GF-D8 (cell line): ENCODE measurements around the gene ACTL6A.
"Not testable (repeated sequence)": the region's sequence is repeated elsewhere in the genome, so short reads cannot be mapped to it uniquely, and the experiment has no call there.

Source experiments
- DNase-seq: peaks from one replicate; lab custom pipeline; 2025; lab: John Stamatoyannopoulos, UW

Gene ACTL6A

DNA sequence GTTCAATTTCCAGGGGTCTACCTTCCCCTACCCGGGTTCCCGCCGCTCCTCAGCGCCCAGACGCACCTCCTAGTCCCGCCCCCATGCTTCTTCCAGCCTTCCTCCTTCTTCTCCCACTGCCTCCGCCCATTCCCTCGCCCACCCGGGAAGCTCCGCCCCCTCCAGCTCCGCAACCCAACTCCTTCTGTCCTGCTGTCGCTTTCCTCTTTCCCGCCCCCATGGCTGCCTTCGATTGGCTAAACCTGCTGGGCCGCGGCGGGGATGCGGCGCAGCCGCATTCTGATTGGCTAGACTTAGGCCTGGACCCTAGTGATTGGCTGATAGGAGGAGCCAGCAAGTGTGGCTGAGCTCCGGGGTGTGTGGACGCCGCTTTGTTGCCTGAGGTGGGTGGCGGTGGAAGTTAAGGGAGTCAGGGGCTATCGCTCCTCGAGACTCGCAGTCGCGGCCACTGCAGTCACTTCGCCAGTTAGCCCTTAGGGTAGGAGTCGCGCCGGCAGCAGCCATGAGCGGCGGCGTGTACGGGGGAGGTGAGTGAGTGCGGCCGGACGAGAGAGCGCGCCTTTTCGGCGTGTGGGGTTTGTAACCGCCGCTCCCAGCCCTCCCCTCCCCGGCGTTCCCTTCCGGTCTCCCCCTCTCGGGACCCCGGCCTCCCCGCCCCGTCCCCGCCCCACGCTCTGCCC, at the start of gene ACTL6A:
Gene ACTL6A, plus strand, starts transcription at position 336 of the 680 bp plus-strand sequence. Its CDS starts 167 bp downstream, at position 503.
- peak; percentile 98 for DNase-seq

- DNase-seq = no peak
These were observed 48.9 kb upstream of the ACTL6A start for GRCh38 chr3:179513862-179514261.

DNA sequence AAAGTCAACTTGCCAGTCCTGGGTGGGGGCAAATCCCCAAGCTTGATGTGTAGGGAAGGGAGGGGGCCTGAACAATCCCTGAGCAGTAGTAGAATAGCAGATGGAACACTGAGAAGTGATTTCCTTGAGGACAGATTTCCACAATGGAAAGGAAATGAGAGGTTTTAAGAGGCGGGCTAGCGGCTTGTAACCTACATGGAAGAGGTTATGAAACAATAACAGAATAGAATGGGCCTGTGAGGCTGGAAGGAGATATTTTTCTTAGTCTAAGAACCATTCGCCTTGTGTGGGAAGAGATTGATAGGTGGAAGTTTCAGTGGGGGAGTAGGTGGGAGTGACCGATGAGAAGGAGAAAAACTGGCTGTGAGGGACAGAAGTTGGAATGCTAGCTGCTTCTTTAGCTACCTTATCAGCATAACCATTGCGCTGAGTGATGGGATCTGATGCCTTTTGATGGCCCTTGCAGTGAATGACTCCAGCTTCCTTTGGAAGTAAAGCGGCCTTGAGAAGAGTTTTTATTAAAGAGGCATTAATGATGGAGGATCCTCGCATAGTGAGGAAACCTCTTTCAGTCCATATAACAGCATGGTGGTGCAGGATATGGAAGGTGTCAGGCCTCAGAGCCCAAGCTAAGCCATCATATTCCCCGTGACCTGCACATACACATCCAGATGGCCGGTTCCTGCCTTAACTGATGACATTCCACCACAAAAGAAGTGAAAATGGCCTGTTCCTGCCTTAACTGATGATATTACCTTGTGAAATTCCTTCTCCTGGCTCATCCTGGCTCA, 46.1 kb upstream of the ACTL6A start:
- not testable (repeated sequence) for DNase-seq

GRCh38 chr3:179526482-179526881, 36.2 kb upstream of the ACTL6A start:
- no peak for DNase-seq

DNA sequence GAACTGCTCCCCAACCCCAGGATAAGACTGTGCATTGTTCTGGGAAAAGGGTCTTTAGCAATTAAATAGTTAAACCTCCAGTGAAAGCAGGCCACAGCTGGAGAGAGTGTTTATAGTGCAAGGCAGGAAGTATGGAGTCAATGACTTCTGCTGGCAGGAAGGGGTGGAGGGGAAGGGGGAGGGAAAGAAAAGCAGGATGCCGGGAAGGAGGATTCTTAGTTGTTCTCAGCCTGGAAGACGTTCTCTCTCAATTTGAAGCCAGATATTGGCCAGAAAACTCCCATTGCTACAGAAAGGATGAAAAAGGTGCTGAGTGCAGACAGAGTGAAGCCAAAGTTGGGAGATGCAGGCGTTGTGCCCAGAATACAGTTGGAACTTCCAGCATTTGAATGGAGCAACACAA, 35.7 kb upstream of the ACTL6A start:
- no peak for DNase-seq

DNA sequence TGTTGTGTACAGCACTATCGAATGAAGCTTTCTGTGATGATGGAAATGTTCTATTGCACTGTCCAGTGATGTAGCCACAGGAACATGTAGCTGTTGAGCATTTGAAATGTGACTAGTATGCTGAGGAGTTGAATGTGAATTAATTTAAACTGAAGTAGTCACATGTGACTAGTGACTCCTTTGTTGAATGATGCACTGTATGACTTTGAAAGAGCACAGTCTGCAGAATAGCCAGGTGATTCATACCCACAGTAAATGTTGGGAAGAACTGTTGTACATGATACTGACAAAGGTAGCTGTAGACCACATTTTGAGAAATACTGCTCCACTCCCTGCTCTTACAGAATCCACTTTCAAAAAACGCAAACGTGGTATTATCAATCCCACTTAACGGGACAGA, 34.0 kb upstream of the ACTL6A start:
- no peak for DNase-seq

DNA sequence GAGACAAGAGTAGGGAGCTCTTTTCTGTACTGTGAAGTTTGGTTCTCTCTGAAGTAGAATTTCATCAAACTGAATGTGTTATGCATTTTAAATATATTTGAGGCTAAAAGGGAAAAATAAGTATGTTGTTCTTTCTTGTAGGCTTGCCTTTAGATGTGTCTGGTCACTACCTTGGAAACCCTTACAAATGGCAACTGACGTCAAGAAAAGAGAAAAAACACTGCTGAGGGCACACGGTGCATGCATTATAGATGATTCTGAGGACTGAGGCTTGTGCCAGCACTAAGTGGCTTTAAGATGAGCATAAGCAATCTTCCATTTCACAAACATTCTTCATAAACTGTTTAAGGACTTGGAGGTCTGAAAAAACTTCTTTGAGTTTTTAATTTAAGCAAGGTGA, 31.1 kb upstream of the ACTL6A start:
- no peak for DNase-seq

DNA sequence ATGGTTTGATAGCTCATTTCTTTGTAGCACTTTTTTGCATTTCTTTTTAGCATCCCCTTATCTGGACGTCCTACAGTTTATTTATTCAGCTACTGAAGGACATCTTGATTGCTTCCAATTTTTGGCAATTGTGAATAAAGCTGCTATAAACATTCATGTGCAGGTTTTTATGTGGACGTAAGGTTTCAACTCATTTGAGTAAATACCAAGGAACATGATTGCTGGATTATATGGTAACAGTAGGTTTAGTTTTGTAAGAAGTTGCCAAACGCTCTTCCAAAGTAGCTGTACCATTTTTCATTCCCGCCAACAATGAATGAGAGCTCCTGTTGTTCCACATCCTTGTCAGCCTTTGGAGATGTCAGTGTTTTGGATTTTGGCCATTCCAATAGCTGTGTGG, 29.5 kb upstream of the ACTL6A start:
- DNase-seq = no peak

GRCh38 chr3:179536256-179536655, 26.5 kb upstream of the ACTL6A start:
- no peak for DNase-seq

GRCh38 chr3:179541094-179541493, 21.6 kb upstream of the ACTL6A start:
- DNase-seq = no peak

GRCh38 chr3:179541596-179541995, 21.1 kb upstream of the ACTL6A start:
- no peak for DNase-seq

DNA sequence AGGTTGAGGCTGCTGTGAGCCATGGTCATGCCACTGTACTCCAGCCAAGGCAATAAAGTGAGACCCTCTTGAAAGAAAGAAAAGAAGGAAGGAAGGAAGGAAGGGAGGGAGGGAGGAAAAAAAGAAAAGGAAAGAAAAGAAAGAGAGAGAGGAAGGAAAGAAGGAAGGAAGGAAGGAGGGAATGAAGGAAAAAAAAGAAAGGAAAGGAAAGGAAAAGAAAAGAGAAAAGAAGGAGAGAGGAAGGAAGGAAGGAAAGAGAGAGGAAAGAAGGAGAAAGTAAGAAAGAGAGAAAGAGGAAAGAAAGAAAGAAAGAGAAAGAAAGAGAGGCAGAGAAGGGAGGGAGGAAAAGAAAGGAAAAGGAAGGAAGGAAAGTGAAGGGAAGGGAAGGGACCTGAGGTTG, 20.4 kb upstream of the ACTL6A start:
- no peak for DNase-seq

DNA sequence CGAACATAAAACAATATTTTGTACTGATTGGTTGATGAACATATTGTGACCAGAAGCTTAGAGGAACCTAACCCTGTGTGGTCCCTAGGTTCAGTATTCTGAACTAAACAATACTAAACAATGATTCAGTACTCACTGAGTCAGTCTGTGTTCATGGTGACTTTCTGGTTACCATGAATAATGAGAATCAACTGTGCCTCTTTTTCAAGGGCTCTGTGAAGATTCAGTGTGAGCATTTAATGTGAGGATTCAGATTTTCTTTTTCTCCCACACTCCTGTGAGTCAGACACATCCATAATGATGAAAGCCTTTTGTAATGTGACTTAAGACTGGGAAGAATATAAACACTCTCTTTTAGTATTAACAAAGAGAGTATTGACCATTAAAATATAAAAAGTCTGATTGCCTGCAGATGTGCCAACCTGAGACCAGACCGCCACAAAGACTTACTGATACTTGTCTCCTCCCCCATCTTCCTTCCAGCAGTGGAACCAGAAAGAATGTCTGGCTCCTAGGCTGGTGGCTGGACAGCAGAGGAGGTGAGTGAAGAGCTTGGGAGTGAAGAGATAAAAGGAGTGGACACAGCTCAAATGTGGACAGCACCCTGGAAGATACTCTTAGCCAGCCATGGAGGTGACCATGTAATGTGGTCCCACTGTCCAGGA, 17.6 kb upstream of the ACTL6A start:
- no peak for DNase-seq

- DNase-seq = no peak
These were observed 15.9 kb upstream of the ACTL6A start for GRCh38 chr3:179546814-179547241.

- no peak for DNase-seq
These were observed 11.2 kb upstream of the ACTL6A start for GRCh38 chr3:179551349-179552105.

DNA sequence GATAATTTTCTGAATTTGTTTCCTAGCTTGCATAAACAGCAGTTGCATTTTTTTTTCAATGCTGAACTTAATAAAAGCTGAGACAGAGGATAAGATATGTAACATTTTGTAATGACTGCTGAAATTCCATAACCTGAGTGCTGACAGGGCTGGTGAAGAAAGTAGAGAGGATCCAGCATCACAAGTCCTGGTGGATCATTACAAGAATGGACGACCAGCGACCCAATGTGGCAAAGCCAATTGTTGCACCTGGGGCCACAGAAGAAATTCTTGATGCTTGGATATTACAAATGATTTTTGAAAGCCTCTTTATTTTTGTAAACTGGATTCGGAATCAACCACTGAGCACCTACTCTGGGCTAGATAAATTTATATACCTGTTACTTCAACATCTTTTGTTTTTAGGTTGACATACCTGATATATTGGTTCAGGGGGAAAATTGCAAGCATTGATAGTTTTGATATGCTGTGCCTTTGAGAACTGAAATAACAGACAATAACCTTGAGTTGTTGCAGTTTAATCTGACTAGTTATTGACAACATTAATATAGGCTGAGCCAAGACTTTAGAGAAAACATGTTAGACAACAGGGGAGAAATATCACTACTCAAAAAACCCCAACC, 3.9 kb upstream of the ACTL6A start:
- DNase-seq = peak; percentile 12

- no peak for DNase-seq
These were observed 1.9 kb upstream of the ACTL6A start for GRCh38 chr3:179560791-179561190.

DNA sequence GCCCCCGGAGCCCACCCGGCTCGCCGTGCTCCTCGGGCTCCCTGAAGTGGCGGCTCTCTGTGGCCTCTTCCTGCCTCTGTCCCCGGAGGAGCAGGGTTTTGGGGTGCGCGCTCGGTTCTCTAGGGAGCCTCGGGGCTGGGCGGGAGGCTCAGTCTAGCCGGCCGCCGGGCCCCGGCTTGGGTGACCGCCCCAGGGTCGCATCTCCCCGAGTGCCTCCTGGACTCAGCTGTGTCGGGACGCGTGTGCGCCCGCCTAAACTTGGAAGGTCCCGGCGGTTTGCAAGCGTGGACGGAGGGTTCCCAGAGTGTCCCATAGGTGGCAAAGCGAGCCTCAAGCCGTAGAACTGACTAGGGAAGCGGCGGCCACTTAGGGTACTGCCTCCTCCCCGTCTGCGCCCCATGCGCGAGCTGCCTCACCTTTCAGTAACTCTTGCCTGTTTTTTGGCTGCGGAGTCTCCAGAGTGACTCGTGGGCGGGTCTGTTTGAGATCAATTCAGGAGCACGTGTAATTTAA, 601 bp downstream of the ACTL6A start:
- DNase-seq = peak; percentile 48

DNA sequence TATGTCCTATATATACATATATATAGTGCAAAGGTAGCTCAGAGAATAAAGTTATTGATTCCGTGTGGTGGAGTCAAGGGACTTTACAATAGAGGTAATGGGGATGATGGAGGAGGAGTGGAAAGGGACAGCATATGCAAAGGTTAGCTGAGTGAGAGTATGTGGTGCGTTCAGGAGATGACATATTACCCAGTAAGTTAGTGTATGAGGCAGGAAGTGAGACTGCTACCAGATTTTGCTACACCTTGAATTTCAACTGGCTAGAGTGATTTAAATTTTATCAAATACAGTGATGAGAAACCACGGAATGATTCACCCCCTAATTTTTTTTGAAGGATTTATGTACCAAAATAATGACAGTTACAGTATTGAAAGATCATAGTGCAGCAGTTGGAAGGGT, 2.8 kb downstream of the ACTL6A start:
- DNase-seq = no peak

GRCh38 chr3:179580992-179581391, 18.3 kb downstream of the ACTL6A start:
- no peak for DNase-seq

DNA sequence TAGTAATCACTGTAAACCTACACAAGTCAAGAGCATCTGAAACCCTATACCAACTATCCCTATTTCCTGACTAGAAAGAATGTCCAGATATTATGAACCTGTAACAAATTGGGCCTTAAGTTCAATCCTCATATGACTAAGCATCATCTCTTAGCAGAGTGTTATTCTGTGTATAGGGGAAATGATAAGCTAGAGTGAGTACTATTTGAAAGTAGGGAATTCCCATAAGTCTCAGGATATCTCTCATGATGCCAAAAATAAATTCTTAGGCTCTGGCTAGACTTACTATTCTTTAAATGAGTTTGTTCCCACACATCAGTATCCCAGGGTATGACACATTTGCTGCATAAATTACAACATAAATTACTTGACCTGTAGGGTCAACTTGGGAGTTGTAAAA, 26.4 kb downstream of the ACTL6A start:
- DNase-seq = no peak

GRCh38 chr3:179590669-179591068, 27.9 kb downstream of the ACTL6A start:
- DNase-seq = no peak
